Astrocyte (in vitro differentiated cells and primary cell): ENCODE results near the gene MCF2L2. TPM values are rescaled to one million over a fixed set of nuclear protein-coding genes. Genes with fewer than 3 reads are reported as not detected.

Experiments
- DNase-seq: peaks from one replicate; pipeline ENCODE4 v3.0.0-alpha.2; 2010; ENCODE audit warnings: low read depth
- FAIRE-seq: peaks from 2 replicates; lab custom pipeline; 2011; peaks lifted over from hg19 to GRCh38; lab: Jason Lieb, UNC
- H2AFZ ChIP-seq: 2 replicates; pipeline ENCODE4 v1.6.0; 2012; ENCODE audit warnings: low read depth, low read length, inconsistent platforms
- H3K27ac ChIP-seq: 2 replicates; pipeline ENCODE4 v1.5.1; 2011; ENCODE audit warnings: low read depth, low read length, inconsistent platforms
- H3K27me3 ChIP-seq: 2 replicates; pipeline ENCODE4 v1.6.0; 2011; ENCODE audit warnings: low read length, inconsistent platforms; ENCODE audit not compliant: insufficient read depth
- H3K36me3 ChIP-seq: 2 replicates; pipeline ENCODE4 v1.5.1; 2011; ENCODE audit warnings: low read length, inconsistent platforms; ENCODE audit not compliant: insufficient read depth
- H3K4me1 ChIP-seq: 2 replicates; pipeline ENCODE4 v1.5.1; 2011; ENCODE audit warnings: low read length, inconsistent platforms; ENCODE audit not compliant: insufficient read depth
- H3K4me2 ChIP-seq: 2 replicates; pipeline ENCODE4 v1.6.0; 2012; ENCODE audit warnings: low read length, inconsistent platforms
- H3K4me3 ChIP-seq: 2 replicates; pipeline ENCODE4 v1.5.1; 2011; ENCODE audit warnings: low read depth, mild to moderate bottlenecking, low read length, inconsistent platforms; ENCODE audit not compliant: insufficient read depth
- H3K79me2 ChIP-seq: 2 replicates; pipeline ENCODE4 v1.6.0; 2012; ENCODE audit warnings: mild to moderate bottlenecking, low read length, inconsistent platforms; ENCODE audit not compliant: insufficient read depth
- H3K9ac ChIP-seq: 2 replicates; pipeline ENCODE4 v1.6.0; 2012; ENCODE audit warnings: mild to moderate bottlenecking, low read length, inconsistent platforms
- H3K9me3 ChIP-seq: 2 replicates; pipeline ENCODE4 v1.5.1; 2012; ENCODE audit warnings: low read depth, mild to moderate bottlenecking, low read length, inconsistent platforms; ENCODE audit not compliant: insufficient read depth
- H4K20me1 ChIP-seq: 2 replicates; pipeline ENCODE4 v1.6.0; 2012; ENCODE audit warnings: low read length, inconsistent platforms; ENCODE audit not compliant: insufficient read depth
- H3K27ac Mint-ChIP-seq: one replicate; pipeline ENCODE4 v1.8.0; 2021; ENCODE audit warnings: mild to moderate bottlenecking, mixed read lengths; ENCODE audit not compliant: unreplicated experiment
- H3K27me3 Mint-ChIP-seq: one replicate; pipeline ENCODE4 v1.8.0; 2021; ENCODE audit warnings: low read depth, mixed read lengths; ENCODE audit not compliant: unreplicated experiment
- H3K36me3 Mint-ChIP-seq: one replicate; pipeline ENCODE4 v1.8.0; 2021; ENCODE audit warnings: low read depth, mixed read lengths; ENCODE audit not compliant: unreplicated experiment
- H3K4me1 Mint-ChIP-seq: one replicate; pipeline ENCODE4 v1.8.0; 2021; ENCODE audit warnings: low read depth, mixed read lengths; ENCODE audit not compliant: unreplicated experiment
- H3K4me3 Mint-ChIP-seq: one replicate; pipeline ENCODE4 v1.8.0; 2021; ENCODE audit warnings: mild to moderate bottlenecking, moderate library complexity, mixed read lengths; ENCODE audit not compliant: unreplicated experiment
- H3K9me3 Mint-ChIP-seq: one replicate; pipeline ENCODE4 v1.8.0; 2021; ENCODE audit warnings: mild to moderate bottlenecking, mixed read lengths; ENCODE audit not compliant: unreplicated experiment
- CTCF ChIP-seq: IDR thresholded peaks from 2 replicates; pipeline ENCODE4 v1.5.1; 2011; ENCODE audit warnings: low read depth, mild to moderate bottlenecking, inconsistent platforms, low read length, moderate library complexity; ENCODE audit not compliant: insufficient read depth
- EZH2 ChIP-seq: IDR thresholded peaks from 2 replicates; pipeline ENCODE4 v1.6.1; 2012; ENCODE audit warnings: mild to moderate bottlenecking, low read length, inconsistent platforms; ENCODE audit not compliant: insufficient read depth
- total RNA-seq: library from RNA; stranded (reverse); gene quantifications from 2 replicates; pipeline ENCODE4 v1.2.1, GENCODE V29; 2021

Gene MCF2L2
- total RNA-seq, 1 donor from 2014 or later = 0.89 TPM

- no peak overlapping the region for H2AFZ ChIP-seq
- H3K4me2 ChIP-seq = no peak overlapping the region
- no peak overlapping the region for H3K9ac ChIP-seq
- no peak overlapping the region for H3K4me3 Mint-ChIP-seq
- no peaks in the 10 kb centered on the region for H3K9me3 ChIP-seq
- no peak overlapping the region for H3K27ac Mint-ChIP-seq
- no peak overlapping the region for H3K27ac ChIP-seq
- no peak for FAIRE-seq
- H3K27me3 ChIP-seq = peaks cover 4% of the 10 kb centered on the region
- H3K36me3 Mint-ChIP-seq = no peaks in the 10 kb centered on the region
- H3K4me3 ChIP-seq = no peak overlapping the region
- H3K36me3 ChIP-seq = no peaks in the 10 kb centered on the region
- no peaks in the 10 kb centered on the region for H3K4me1 ChIP-seq
- no peaks in the 10 kb centered on the region for H4K20me1 ChIP-seq
- TF ChIP-seq CTCF (no peak), EZH2 (no peak)
- peaks cover 8% of the 10 kb centered on the region for H3K4me1 Mint-ChIP-seq
- no peak for DNase-seq
- H3K9me3 Mint-ChIP-seq = no peaks in the 10 kb centered on the region
- H3K79me2 ChIP-seq = no peaks in the 10 kb centered on the region
- H3K27me3 Mint-ChIP-seq = no peaks in the 10 kb centered on the region
These were observed 37.6 kb downstream of the MCF2L2 start for GRCh38 chr3:183390844-183391243.

- Mint-ChIP-seq H3K36me3 (no peaks in the 10 kb centered on the region), H3K27ac (no peak overlapping the region), H3K4me3 (no peak overlapping the region), H3K4me1 (peaks cover 8% of the 10 kb centered on the region), H3K27me3 (no peaks in the 10 kb centered on the region), H3K9me3 (no peaks in the 10 kb centered on the region)
- Histone ChIP-seq H3K27ac (no peak overlapping the region), H3K9ac (no peak overlapping the region), H3K79me2 (no peaks in the 10 kb centered on the region), H3K4me3 (no peak overlapping the region), H3K4me2 (no peak overlapping the region), H3K27me3 (peaks cover 4% of the 10 kb centered on the region), H2AFZ (no peak overlapping the region), H3K4me1 (no peaks in the 10 kb centered on the region), H4K20me1 (no peaks in the 10 kb centered on the region), H3K9me3 (no peaks in the 10 kb centered on the region), H3K36me3 (no peaks in the 10 kb centered on the region)
- DNase-seq = no peak
- FAIRE-seq = no peak
- TF ChIP-seq CTCF = no peak
- TF ChIP-seq EZH2 = no peak
These were observed 40.1 kb downstream of the MCF2L2 start for GRCh38 chr3:183388213-183388895.

- H3K4me1 Mint-ChIP-seq = peaks cover 8% of the 10 kb centered on the region
- H3K27me3 Mint-ChIP-seq = no peaks in the 10 kb centered on the region
- H3K36me3 Mint-ChIP-seq = no peaks in the 10 kb centered on the region
These were observed 40.6 kb downstream of the MCF2L2 start for GRCh38 chr3:183387797-183388196.

More at GRCh38 chr3:183387797-183388196, 40.6 kb downstream of the MCF2L2 start:
- Histone ChIP-seq H4K20me1 (no peaks in the 10 kb centered on the region), H3K79me2 (no peaks in the 10 kb centered on the region), H3K36me3 (no peaks in the 10 kb centered on the region), H2AFZ (no peak overlapping the region), H3K4me3 (no peak overlapping the region), H3K9ac (no peak overlapping the region), H3K9me3 (no peaks in the 10 kb centered on the region), H3K4me2 (no peak overlapping the region), H3K4me1 (no peaks in the 10 kb centered on the region), H3K27ac (no peak overlapping the region), H3K27me3 (peaks cover 4% of the 10 kb centered on the region)
- FAIRE-seq (no peak), DNase-seq (no peak)
- no peak for TF ChIP-seq EZH2
- TF ChIP-seq CTCF = no peak
- no peak overlapping the region for H3K4me3 Mint-ChIP-seq
- H3K27ac Mint-ChIP-seq = no peak overlapping the region
- no peaks in the 10 kb centered on the region for H3K9me3 Mint-ChIP-seq
